HepG2 (cell line): ENCODE measurements around the gene GADD45A. TPM values are rescaled to one million over a fixed set of nuclear protein-coding genes. Genes with fewer than 3 reads are reported as not detected.

Experiments
- BORCS8-MEF2B ChIP-seq: sonication (generic); formaldehyde crosslinking; IDR thresholded peaks from 2 replicates; pipeline ENCODE4 v1.8.0; 2022; ENCODE audit warnings: mild to moderate bottlenecking, missing genetic modification reagents
- EZH2 ChIP-seq: conservative IDR thresholded peaks from 2 replicates; pipeline ENCODE4 v1.6.1; 2012; ENCODE audit warnings: mild to moderate bottlenecking, low read depth, low read length, moderate library complexity
- HDAC2 ChIP-seq: sonication (generic); formaldehyde crosslinking; IDR thresholded peaks from 2 replicates; pipeline ENCODE4 v1.4.0; 2020; ENCODE audit warnings: missing genetic modification reagents
- KDM3A ChIP-seq: IDR thresholded peaks from 2 replicates; pipeline ENCODE4 v1.6.1; 2018; ENCODE audit warnings: low read depth, missing compliant biosample characterization
- MAZ ChIP-seq, 2 experiments: sonication (generic) in 1 of 2; formaldehyde crosslinking in 1 of 2; IDR thresholded peaks; 2 replicates each; pipeline versions ENCODE4 v1.5.0 to v1.6.1; 2012 to 2020; ENCODE audit warnings: low read depth in 2 of 2, mild to moderate bottlenecking in 2 of 2, borderline replicate concordance in 1 of 2, improper control_type of control experiment in 1 of 2, low read length in 1 of 2, missing genetic modification reagents in 1 of 2, moderate library complexity in 1 of 2
- PHF5A ChIP-seq: IDR thresholded peaks from one replicate; pipeline ENCODE4 v1.6.1; 2018; ENCODE audit warnings: low read depth, missing genetic modification reagents; ENCODE audit not compliant: unreplicated experiment
- PRPF4 ChIP-seq: fragments of 200-400 bp; formaldehyde crosslinking; IDR thresholded peaks from 2 replicates; pipeline ENCODE4 v1.6.1; 2016; ENCODE audit warnings: low read length, low read depth; ENCODE audit not compliant: poor library complexity, severe bottlenecking
- ZFP37 ChIP-seq: sonication (generic); formaldehyde crosslinking; IDR thresholded peaks from 2 replicates; pipeline ENCODE4 v1.4.0; 2020; ENCODE audit warnings: missing genetic modification reagents, borderline replicate concordance
- ZNF331 ChIP-seq: sonication (generic); formaldehyde crosslinking; IDR thresholded peaks from 2 replicates; pipeline ENCODE4 v1.4.0; 2020; ENCODE audit warnings: missing genetic modification reagents
- ZNF543 ChIP-seq: sonication (generic); formaldehyde crosslinking; IDR thresholded peaks from 2 replicates; pipeline ENCODE4 v1.4.0; 2020; ENCODE audit warnings: mild to moderate bottlenecking, missing genetic modification reagents
- ZNF678 ChIP-seq: sonication (generic); formaldehyde crosslinking; IDR thresholded peaks from 2 replicates; pipeline ENCODE4 v1.4.0; 2020; ENCODE audit warnings: mild to moderate bottlenecking, missing genetic modification reagents
- polyA plus RNA-seq, 8 experiments: library from polyadenylated mRNA; depleted of rRNA in 3 of 8; stranded (reverse) in 7 of 8; unstranded in 1 of 8; fragments of >200 nt; fragmentation: Illumina TruSeq in 4 of 8; extraction: Trizol in 4 of 8; gene quantifications; 2 replicates each; pipeline versions ENCODE4 v1.2.1 to v1.2.3, GENCODE V29; 2011 to 2016; ENCODE audit warnings: low read depth in 4 of 8, missing spikeins in 1 of 8, mixed read lengths in 1 of 8; ENCODE audit not compliant: insufficient read depth in 1 of 8
- total RNA-seq, 5 experiments: library from RNA; depleted of rRNA; stranded (reverse); fragments of >200 nt; fragmentation: Illumina TruSeq; extraction: Trizol; gene quantifications; 2 replicates each; pipeline ENCODE4 v1.2.3, GENCODE V29; 2016; ENCODE audit warnings: low read depth in 1 of 5
- TF ChIP-seq, protein P1 (sequence below): sonication (generic); formaldehyde crosslinking; conservative IDR thresholded peaks from 2 replicates; pipeline ENCODE4 v1.4.0; 2020; ENCODE audit warnings: missing genetic modification reagents
- TF ChIP-seq, protein P2 (sequence below): sonication (generic); formaldehyde crosslinking; IDR thresholded peaks from 2 replicates; pipeline ENCODE4 v1.4.0; 2020; ENCODE audit warnings: missing genetic modification reagents
- TF ChIP-seq, protein P3 (sequence below): sonication (generic); formaldehyde crosslinking; IDR thresholded peaks from 2 replicates; pipeline ENCODE4 v1.5.0; 2020; ENCODE audit warnings: missing genetic modification reagents, mild to moderate bottlenecking, borderline replicate concordance
- TF ChIP-seq, protein P4 (sequence below): sonication (generic); formaldehyde crosslinking; IDR thresholded peaks from 2 replicates; pipeline ENCODE4 v1.4.0; 2020; ENCODE audit warnings: missing genetic modification reagents
- TF ChIP-seq, protein P5 (sequence below): IDR thresholded peaks from 2 replicates; pipeline ENCODE4 v1.6.1; 2016; ENCODE audit warnings: mild to moderate bottlenecking
- TF ChIP-seq, protein P6 (sequence below): sonication (generic); formaldehyde crosslinking; IDR thresholded peaks from 2 replicates; pipeline ENCODE4 v1.4.0; 2020; ENCODE audit warnings: mild to moderate bottlenecking, missing genetic modification reagents

GADD45A gene
- total and polyA plus RNA-seq, 2 of the 13 experiments (the other 11 are each of a cell fraction or from before 2014, with no cell fraction given): 33.2 to 46.2 TPM

DNA sequence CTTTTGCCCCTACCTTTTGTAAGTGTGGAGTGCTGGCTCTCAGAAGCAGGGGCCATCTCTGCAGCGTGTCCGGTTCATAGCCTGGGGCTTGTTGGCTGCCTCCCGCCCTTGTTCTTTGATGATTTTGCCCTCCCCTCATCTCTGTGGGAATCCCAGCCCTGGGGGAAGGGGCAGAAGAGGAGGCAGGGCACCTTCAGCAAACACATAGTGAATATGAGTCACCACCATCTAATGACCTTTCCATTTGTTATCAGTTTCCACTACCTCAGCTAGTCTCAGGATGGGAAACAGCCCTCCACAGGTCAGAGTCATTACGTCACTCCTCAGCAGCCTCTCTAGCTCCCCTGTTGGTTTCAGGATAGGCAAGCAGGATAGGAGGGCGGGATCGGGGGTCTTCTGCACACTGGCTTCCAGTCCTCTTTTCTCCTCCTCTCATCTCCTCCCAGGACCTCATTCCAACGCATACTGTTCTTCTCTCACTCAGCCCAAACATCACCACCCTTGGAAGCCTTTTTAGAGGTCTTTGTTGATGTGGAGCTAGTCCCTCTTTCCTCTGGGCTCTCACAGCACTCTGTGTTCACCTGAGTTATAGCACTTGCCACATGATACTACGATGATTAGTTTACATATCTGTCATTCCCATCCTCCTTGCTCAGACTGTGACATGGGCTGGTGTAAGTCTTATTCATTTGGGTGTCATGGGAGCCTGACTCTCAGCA is 15.8 kb downstream of the GADD45A start (continued):
- TF ChIP-seq, protein P1, sequence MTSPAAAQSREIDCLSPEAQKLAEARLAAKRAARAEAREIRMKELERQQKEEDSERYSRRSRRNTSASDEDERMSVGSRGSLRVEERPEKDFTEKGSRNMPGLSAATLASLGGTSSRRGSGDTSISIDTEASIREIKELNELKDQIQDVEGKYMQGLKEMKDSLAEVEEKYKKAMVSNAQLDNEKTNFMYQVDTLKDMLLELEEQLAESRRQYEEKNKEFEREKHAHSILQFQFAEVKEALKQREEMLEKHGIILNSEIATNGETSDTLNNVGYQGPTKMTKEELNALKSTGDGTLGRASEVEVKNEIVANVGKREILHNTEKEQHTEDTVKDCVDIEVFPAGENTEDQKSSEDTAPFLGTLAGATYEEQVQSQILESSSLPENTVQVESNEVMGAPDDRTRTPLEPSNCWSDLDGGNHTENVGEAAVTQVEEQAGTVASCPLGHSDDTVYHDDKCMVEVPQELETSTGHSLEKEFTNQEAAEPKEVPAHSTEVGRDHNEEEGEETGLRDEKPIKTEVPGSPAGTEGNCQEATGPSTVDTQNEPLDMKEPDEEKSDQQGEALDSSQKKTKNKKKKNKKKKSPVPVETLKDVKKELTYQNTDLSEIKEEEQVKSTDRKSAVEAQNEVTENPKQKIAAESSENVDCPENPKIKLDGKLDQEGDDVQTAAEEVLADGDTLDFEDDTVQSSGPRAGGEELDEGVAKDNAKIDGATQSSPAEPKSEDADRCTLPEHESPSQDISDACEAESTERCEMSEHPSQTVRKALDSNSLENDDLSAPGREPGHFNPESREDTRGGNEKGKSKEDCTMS (CRISPR knock-in tag): no peak
- TF ChIP-seq HDAC2 (peak; percentile 89), ZNF678 (CRISPR knock-in tag) (no peak), ZNF331 (CRISPR knock-in tag) (peak; percentile 66), EZH2 (no peak), PHF5A (peak; percentile 48), BORCS8-MEF2B (0 out of 2 replicates have a peak, but pooled peaks have one; percentile 28), ZFP37 (CRISPR knock-in tag) (0 out of 2 replicates have a peak, but pooled peaks have one; percentile 65), PRPF4 (peak; percentile 94), KDM3A (no peak), ZNF543 (CRISPR knock-in tag) (0 out of 2 replicates have a peak, but pooled peaks have one; percentile 26), MAZ (IDR thresholded peaks at IDR 0.05; ENCODE audit: borderline replicate concordance, low read depth, low read length) (peak; percentile 61), MAZ (CRISPR knock-in tag; IDR thresholded peaks at IDR 0.05; ENCODE audit: low read depth) (0 out of 2 replicates have a peak, but pooled peaks have one; percentile 29)
- TF ChIP-seq, protein P2, sequence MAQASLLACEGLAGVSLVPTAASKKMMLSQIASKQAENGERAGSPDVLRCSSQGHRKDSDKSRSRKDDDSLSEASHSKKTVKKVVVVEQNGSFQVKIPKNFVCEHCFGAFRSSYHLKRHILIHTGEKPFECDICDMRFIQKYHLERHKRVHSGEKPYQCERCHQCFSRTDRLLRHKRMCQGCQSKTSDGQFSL (CRISPR knock-in tag): 0 out of 2 replicates have a peak, but pooled peaks have one; percentile 64
- TF ChIP-seq, protein P3, sequence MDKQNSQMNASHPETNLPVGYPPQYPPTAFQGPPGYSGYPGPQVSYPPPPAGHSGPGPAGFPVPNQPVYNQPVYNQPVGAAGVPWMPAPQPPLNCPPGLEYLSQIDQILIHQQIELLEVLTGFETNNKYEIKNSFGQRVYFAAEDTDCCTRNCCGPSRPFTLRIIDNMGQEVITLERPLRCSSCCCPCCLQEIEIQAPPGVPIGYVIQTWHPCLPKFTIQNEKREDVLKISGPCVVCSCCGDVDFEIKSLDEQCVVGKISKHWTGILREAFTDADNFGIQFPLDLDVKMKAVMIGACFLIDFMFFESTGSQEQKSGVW (CRISPR knock-in tag): no peak
- TF ChIP-seq, protein P4, sequence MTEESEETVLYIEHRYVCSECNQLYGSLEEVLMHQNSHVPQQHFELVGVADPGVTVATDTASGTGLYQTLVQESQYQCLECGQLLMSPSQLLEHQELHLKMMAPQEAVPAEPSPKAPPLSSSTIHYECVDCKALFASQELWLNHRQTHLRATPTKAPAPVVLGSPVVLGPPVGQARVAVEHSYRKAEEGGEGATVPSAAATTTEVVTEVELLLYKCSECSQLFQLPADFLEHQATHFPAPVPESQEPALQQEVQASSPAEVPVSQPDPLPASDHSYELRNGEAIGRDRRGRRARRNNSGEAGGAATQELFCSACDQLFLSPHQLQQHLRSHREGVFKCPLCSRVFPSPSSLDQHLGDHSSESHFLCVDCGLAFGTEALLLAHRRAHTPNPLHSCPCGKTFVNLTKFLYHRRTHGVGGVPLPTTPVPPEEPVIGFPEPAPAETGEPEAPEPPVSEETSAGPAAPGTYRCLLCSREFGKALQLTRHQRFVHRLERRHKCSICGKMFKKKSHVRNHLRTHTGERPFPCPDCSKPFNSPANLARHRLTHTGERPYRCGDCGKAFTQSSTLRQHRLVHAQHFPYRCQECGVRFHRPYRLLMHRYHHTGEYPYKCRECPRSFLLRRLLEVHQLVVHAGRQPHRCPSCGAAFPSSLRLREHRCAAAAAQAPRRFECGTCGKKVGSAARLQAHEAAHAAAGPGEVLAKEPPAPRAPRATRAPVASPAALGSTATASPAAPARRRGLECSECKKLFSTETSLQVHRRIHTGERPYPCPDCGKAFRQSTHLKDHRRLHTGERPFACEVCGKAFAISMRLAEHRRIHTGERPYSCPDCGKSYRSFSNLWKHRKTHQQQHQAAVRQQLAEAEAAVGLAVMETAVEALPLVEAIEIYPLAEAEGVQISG (CRISPR knock-in tag): peak; percentile 69
- TF ChIP-seq, protein P5, sequence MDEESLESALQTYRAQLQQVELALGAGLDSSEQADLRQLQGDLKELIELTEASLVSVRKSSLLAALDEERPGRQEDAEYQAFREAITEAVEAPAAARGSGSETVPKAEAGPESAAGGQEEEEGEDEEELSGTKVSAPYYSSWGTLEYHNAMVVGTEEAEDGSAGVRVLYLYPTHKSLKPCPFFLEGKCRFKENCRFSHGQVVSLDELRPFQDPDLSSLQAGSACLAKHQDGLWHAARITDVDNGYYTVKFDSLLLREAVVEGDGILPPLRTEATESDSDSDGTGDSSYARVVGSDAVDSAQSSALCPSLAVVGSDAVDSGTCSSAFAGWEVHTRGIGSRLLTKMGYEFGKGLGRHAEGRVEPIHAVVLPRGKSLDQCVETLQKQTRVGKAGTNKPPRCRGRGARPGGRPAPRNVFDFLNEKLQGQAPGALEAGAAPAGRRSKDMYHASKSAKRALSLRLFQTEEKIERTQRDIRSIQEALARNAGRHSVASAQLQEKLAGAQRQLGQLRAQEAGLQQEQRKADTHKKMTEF: peak; percentile 63
- TF ChIP-seq, protein P6, sequence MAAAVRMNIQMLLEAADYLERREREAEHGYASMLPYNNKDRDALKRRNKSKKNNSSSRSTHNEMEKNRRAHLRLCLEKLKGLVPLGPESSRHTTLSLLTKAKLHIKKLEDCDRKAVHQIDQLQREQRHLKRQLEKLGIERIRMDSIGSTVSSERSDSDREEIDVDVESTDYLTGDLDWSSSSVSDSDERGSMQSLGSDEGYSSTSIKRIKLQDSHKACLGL (CRISPR knock-in tag): no peak
